Nephron progenitor cell (in vitro differentiated cells): ENCODE data around the gene SND1.
A peak's percentile ranks its signal among the peaks of the same experiment; 100 is the strongest.

Source experiments
- DNase-seq: peaks from one replicate; pipeline ENCODE4 v3.0.0; 2021
- H3K27ac Mint-ChIP-seq: 2 replicates; pipeline ENCODE4 v1.8.0; 2021; ENCODE audit warnings: mild to moderate bottlenecking, moderate library complexity, mixed read lengths
- H3K27me3 Mint-ChIP-seq: 2 replicates; pipeline ENCODE4 v1.8.0; 2021; ENCODE audit warnings: mild to moderate bottlenecking, low read depth, mixed read lengths; ENCODE audit not compliant: poor library complexity
- H3K36me3 Mint-ChIP-seq: 2 replicates; pipeline ENCODE4 v1.8.0; 2021; ENCODE audit warnings: low read depth, mixed read lengths
- H3K4me1 Mint-ChIP-seq: 2 replicates; pipeline ENCODE4 v1.8.0; 2021; ENCODE audit warnings: mixed read lengths
- H3K4me3 Mint-ChIP-seq: 2 replicates; pipeline ENCODE4 v1.8.0; 2021; ENCODE audit warnings: mild to moderate bottlenecking, moderate library complexity, mixed read lengths
- H3K9me3 Mint-ChIP-seq: 2 replicates; pipeline ENCODE4 v1.8.0; 2021; ENCODE audit warnings: mild to moderate bottlenecking, moderate library complexity, mixed read lengths
- CTCF ChIP-seq: fragments of 200-600 bp; sonication (generic); IDR thresholded peaks from 2 replicates; pipeline ENCODE4 v1.5.0; 2021; ENCODE audit warnings: antibody characterized with exemption

SND1 gene

GRCh38 chr7:127647636-127648035 is 4.4 kb upstream of the SND1 start:
- no peaks in the 10 kb centered on the region for H3K9me3 Mint-ChIP-seq
- H3K36me3 Mint-ChIP-seq: no peaks in the 10 kb centered on the region
- DNase-seq: no peak
- H3K27ac Mint-ChIP-seq: no peak overlapping the region
- no peak overlapping the region for H3K4me3 Mint-ChIP-seq
- peaks cover 11% of the 10 kb centered on the region for H3K4me1 Mint-ChIP-seq
- TF ChIP-seq CTCF: no peak
- no peaks in the 10 kb centered on the region for H3K27me3 Mint-ChIP-seq

- Mint-ChIP-seq H3K27me3 (no peaks in the 10 kb centered on the region), H3K4me1 (peaks cover 24% of the 10 kb centered on the region), H3K4me3 (no peak overlapping the region), H3K27ac (no peak overlapping the region), H3K36me3 (no peaks in the 10 kb centered on the region), H3K9me3 (no peaks in the 10 kb centered on the region)
- TF ChIP-seq CTCF: no peak
- no peak for DNase-seq
Measured at GRCh38 chr7:127648986-127649385, 3.0 kb upstream of the SND1 start.

GRCh38 chr7:127650847-127651555 is 993 bp upstream of the SND1 start:
- Mint-ChIP-seq H3K9me3 (no peaks in the 10 kb centered on the region), H3K36me3 (no peaks in the 10 kb centered on the region), H3K4me3 (no peak overlapping the region), H3K27me3 (no peaks in the 10 kb centered on the region), H3K4me1 (peaks cover 44% of the 10 kb centered on the region), H3K27ac (peak overlapping the region; percentile 100)
- no peak for TF ChIP-seq CTCF
- DNase-seq: no peak

GRCh38 chr7:127652333-127653248 is 597 bp downstream of the SND1 start:
- Mint-ChIP-seq H3K4me3 (no peak overlapping the region), H3K27ac (peak overlapping the region; percentile 98), H3K36me3 (peaks cover 6% of the 10 kb centered on the region), H3K27me3 (no peaks in the 10 kb centered on the region), H3K4me1 (peaks cover 44% of the 10 kb centered on the region), H3K9me3 (no peaks in the 10 kb centered on the region)
- TF ChIP-seq CTCF: no peak
- DNase-seq: no peak

GRCh38 chr7:127653396-127653795 is 1.4 kb downstream of the SND1 start:
- Mint-ChIP-seq H3K27ac (no peak overlapping the region), H3K36me3 (peaks cover 10% of the 10 kb centered on the region), H3K27me3 (no peaks in the 10 kb centered on the region), H3K4me1 (peaks cover 44% of the 10 kb centered on the region), H3K4me3 (no peak overlapping the region), H3K9me3 (no peaks in the 10 kb centered on the region)
- no peak for TF ChIP-seq CTCF
- no peak for DNase-seq
